RPMI7951 (cell line): ENCODE data around the gene UGT1A10. TPM values are rescaled to one million over a fixed set of nuclear protein-coding genes. Genes with fewer than 3 reads are reported as not detected.
A peak's percentile ranks its signal among the peaks of the same experiment; 100 is the strongest.
"Not testable (repeated sequence)": the region's sequence is repeated elsewhere in the genome, so short reads cannot be mapped to it uniquely, and the experiment has no call there.

ENCODE experiments used
- DNase-seq: peaks from one replicate; pipeline ENCODE4 v3.0.0-alpha.2; 2012; ENCODE audit warnings: low read depth
- total RNA-seq: library from RNA; depleted of rRNA; stranded (reverse); fragments of >200 nt; shearing (Covaris generic); gene quantifications from 2 replicates; pipeline ENCODE4 v1.2.3, GENCODE V29; 2014

UGT1A10 gene
- total RNA-seq, 1 experiment from 2014 or later: not detected

DNA sequence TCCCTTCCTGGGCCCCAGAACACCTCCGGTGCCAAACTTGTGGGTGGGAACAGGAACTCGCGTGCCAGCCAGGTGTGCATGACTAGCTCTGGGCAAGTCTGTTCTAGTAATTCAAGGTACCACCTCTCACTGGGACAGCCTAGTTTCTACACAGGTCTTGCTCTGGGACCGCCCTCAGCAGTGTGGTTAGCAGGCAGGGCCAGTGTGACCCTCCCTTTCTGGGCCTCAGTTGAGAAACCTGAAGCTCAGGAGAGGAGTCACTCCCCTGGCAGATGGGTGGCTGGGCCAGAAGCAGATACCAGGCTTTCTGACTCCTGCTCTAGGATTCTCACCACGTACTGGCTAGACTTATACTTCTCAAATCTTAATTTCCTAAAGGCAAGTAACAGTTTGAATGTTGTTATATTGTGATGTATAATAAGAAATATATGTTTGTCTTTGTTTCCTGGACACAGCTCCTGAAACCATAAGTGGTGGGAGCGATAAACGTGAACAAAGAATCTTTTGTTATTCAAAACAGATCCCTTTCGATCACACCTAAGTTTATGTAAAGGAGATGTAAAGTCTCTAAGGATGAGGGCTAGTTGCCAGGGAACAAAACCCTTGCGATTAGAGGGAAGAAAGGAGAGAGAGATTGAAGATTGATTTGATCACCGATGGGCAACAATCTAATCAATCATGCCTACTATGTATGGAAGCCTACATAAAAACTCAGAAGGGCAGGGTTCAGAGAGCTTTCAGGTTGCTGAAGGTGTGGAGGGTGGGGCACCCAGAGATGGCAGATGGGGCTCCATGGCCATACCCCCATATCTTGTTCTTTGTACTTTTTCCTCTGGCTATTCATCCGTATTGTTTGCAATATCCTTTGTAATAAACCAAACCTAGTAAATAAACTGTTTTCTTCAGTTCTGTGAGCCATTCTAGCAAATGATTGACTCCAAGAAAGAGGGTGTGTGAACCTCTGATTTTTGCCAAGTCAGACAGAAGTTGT is 55.5 kb downstream of the UGT1A10 start:
- no peak for DNase-seq

DNA sequence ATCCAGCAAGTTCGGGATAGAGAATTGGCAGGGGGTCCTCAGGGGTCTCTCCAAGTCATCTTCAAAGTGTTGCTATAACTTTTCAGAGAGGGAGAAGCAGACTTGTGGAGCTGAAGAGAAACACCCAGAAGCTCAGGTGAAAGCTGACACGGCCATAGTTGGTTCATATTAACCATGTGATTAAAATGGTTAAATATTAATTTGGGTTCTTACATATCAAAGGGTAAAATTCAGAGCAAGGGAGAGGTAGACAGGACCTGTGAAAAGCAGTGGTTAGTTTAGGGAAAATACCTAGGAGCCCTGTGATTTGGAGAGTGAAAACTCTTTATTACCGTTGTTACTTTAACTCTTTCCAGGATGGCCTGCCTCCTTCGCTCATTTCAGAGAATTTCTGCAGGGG is 56.4 kb downstream of the UGT1A10 start, which contains the start of gene UGT1A6:
Gene UGT1A6 (plus strand): TSS at position 243 of the 400 bp plus-strand sequence. CDS start 115 bp downstream, at position 358.
- DNase-seq: no peak

DNA sequence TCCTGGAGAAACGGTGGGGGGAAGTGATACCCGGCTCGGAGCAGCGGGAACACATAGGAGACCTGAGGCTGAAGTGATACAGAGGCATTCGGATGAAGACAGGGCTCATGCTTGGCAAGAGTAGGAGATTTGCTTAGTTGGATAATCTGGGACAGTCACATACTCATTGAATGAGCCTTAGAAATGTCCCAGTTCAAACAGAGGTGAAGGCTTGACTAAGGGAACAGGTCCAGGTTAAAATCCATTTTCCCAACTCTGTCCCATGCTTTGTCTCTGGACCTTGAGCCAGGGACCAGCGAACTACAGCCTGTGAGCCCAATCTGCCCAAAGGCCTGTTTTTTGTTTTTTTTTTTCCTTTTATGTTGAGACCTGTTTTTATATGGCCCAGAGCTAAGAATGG is 57.7 kb downstream of the UGT1A10 start:
- no peak for DNase-seq

DNA sequence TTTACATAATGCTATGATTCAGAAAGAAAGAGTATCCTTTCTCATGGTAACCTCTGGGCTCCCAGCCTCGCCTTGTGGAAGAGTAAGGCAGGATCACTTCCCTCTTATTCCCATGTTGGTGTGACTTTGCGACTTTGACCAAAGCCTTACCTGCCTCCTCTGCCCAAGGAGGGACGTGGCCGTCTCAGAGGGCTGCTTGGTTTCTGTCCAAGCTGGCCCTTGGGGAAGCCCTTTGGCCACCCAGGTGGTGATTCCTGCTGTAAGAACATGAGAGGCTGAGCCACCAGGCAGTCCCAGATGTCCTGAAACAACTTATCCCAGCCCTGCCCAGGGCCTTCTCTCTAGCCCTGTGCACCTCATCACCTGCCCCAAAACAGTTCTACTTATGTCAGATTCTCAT is 62.5 kb downstream of the UGT1A10 start:
- no peak for DNase-seq

DNA sequence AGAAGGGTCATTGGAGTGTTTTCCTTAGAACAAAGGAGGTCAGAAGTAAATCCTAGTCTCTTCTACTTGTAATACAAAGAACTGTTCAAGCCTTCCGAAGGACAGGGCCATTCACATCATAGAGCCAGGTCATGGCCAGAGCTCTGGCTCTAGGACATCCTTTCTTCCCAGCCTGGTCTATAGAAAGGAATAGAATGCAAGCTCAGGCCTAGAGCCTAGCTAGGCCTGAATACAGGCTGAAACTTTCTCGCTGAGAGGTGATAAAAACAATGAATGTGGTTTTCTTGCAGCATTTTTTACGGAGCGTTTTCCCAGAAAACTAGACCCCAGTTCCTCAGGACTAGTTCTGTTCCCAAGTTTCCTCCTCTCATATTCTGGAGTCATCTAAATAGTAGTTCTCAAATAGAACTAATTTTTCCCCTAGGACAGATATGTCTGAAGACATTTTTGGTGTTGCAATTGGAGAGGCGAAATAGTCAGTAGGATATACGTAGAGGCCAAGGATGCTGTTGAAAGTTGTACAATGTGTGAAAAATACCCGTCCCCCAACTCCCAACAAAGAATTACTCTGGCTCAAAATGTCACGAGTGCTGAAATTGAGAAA is 63.3 kb downstream of the UGT1A10 start:
- DNase-seq: no peak

DNA sequence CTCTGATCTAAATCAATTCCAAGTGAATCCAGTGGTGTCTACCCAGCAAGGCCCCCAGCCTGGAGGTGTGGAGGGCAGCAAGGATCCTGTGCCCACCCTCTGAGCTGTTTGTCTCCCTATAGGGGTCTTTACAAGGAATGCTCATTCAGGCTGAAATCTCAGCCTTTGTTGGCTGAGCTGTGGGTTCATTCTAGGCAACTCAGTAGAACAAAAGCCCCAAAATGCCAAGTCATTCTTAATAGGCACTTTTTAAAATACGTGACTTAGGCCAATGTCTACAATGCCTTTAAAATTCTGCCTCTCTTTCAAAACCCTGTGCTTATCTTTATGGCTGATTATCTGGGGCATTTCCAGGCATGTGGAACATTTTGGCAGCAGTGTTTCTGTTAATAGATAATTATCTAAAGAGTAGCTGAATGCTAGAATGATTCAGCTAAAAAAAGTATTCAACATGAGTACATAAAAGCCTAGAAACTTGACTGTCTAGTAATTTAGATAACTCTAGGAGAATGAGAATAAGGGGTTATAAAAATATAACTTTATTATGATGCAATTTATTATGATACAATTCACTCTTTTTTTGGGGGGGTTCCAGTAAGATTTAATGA is 63.9 kb downstream of the UGT1A10 start:
- DNase-seq: peak; percentile 81

DNA sequence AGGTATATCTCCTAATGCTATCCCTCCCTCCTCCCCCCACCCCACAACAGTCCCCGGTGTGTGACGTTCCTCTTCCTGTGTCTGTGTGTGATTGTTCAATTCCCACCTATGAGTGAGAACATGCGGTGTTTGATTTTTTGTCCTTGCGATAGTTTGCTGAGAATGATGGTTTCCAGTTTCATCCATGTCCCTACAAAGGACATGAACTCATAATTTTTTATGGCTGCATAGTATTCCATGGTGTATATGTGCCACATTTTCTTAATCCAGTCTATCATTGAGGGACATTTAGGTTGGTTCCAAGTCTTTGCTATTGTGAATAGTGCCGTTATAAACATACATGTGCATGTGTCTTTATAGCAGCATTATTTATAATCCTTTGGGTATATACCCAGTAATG is 64.6 kb downstream of the UGT1A10 start:
- not testable (repeated sequence) for DNase-seq

DNA sequence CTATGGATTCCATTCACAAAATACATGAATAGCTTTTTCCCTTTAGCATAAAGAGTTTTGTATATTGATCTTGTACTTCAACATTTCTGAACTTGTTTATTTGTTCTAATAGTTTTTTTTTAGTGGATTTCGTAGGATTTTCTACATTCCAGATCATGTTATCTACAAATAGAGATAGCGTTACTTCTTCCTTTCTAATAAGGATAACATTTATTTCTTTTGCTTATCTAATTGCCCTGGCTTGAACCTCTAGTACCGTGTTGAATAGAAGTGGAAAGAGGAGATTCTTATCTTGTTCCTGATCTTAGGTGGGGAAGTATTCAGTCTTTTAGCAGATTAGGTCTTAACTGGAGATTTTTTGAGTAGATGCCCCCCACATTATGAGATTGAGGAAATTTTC is 66.0 kb downstream of the UGT1A10 start:
- DNase-seq: no peak

DNA sequence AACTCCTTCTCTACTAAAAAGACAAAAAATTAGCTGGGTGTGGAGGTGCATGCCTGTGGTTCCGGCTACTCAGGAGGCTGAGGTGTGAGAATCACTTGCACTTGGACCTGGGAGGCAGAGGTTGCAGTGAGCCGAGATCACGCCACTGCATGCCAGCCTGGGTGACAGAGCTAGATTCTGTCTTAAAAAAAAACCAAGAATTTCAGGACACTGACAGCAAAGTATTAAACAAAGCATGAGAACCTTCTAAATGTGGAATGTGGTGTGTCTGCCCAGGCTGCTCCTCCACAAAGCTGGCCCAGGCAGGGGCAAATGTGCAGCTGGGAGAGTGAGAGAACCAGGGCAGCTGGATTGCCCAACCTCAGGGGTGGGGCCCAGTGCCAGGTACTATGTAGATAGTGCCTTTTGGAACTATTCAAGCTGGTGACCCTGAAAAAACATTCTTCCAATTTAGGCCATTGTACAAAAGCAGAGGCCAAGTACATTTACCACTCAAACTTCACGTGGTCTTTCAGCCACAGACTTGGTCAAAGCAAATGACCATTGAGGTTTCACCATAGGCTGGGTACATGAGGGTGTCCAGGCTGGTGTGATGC is 69.8 kb downstream of the UGT1A10 start:
- DNase-seq: peak; percentile 49

DNA sequence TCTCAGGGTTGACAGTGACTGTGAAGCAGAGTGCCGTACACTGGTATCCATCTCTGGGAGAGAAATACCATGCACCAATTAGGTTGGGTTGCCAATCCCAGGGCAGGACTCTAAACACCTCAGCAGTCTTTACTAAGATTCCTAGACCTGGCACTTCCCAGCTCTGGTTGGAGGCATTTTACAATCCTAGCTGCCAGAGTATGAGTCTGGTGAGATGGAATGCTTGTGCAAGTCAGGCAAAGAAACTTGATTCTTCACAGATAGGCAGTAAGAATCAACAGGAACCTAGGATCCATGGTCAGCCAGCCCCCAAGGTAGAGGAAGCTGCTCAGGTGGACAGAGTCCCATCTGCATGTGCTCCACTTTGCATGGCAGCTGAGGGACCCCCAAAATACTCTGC is 70.5 kb downstream of the UGT1A10 start:
- peak; percentile 50 for DNase-seq

DNA sequence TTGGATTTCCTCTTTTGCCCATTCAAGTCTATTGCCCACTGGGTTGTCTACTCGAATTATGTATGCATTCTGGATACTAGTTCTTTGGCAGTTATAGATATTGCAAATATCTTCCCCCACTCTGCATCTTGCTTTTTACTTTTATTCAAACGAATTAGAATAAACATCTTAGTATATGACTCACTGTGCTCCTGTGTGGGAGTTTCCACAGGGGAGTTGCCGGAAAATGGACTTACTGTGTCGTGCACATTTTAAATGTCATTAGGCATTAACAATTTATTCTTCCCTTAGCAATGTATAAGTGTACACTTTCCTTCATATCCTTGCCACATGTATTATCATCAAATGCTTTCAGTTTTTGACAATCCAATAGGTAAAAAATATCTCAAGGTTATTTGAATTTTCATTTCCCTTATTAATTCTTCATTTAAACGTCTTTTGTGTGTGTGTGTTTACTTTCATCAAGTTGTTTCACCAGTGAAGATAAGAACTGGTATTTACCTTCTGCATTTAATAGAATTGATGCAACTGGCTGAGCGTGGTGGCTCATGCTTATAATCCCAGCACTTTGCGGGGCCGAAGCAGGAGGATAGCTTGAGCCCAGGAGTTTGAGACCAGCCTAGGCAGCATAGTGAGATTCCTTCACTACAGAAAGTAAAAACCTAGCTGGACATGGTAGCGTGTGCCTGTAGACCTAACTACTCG is 71.8 kb downstream of the UGT1A10 start:
- peak; percentile 50 for DNase-seq

DNA sequence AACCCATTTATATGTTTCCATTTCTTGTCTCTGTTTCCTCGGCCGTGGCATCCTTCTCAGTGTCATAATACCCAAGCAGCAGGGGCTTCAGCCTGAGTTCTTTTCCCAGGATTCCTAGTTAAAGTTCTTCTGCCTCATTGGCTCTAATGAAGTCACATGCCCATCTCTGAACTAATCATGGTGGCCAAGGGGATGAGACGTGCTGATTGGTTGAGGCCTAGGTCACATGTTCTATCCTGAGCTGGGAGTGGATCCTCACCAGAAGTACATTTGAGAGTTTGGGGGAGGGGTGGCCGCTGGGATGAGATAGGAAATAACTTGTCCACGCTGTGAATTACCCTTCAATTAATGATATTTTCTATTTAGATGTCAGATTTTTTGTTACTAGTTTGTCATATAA is 72.7 kb downstream of the UGT1A10 start:
- peak; percentile 36 for DNase-seq

DNA sequence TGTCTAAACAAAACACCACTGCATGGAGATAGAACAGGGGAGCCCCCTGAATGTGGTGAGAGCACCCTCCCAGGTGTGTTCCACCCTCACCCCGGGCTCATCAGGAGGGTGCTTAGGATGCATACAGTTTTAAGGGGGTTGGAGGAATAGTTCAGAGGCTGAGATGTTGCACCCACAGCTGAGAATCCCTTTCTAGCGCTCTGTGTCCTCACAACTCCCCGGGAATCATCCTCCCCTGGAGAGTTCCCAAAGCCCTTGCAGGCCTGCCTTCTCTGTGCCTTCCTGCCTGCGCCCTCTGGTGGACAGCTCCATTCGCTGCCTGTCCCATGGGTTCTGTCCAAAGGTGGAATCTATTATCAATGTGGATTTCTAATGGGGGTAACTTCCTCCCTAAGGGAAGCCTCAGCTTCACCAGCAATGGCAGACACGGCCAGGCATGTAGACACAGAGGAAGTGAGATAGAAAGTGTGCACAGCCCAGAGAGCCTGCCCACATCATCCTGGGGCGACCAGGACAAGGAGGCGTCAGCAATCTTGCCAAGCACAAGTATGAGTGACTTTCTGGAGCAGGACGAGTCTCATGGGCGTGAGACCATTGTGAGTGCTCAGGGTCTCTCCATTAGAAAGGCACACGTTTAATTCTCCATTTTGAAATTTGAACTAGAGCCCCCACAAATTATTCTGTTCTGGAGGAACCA is 75.2 kb downstream of the UGT1A10 start:
- DNase-seq: peak; percentile 79

DNA sequence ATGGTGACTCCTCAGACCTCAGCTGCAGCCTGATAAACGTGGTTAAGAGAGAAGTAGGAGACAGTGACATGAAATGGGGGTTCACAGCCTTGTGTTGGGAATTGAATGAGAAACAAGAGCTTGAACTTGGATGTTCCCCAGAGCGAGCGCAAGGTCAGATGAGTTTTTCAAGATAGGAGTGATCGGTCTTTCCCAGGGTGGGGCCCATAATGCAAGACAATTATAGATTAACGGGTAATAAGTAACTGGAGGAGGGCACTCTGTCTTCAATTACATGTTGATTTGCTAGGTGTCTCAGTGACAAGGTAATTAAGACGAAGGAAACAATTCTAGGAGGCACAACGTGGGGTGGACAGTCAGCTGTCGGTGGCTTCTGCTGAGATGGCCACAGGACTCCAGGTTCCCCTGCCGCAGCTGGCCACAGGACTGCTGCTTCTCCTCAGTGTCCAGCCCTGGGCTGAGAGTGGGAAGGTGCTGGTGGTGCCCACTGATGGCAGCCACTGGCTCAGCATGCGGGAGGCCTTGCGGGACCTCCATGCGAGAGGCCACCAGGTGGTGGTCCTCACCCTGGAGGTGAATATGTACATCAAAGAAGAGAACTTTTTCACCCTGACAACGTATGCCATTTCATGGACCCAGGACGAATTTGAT is 76.5 kb downstream of the UGT1A10 start, which contains the start of gene UGT1A5:
Gene UGT1A5 (plus strand): TSS at position 297 of the 651 bp plus-strand sequence. CDS start 85 bp downstream, at position 382.
- no peak for DNase-seq

DNA sequence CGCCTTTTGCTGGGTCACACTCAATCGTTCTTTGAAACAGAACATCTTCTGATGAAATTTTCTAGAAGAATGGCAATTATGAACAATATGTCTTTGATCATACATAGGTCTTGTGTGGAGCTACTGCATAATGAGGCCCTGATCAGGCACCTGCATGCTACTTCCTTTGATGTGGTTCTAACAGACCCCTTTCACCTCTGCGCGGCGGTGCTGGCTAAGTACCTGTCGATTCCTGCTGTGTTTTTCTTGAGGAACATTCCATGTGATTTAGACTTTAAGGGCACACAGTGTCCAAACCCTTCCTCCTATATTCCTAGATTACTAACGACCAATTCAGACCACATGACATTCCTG is 77.0 kb downstream of the UGT1A10 start:
- DNase-seq: no peak

DNA sequence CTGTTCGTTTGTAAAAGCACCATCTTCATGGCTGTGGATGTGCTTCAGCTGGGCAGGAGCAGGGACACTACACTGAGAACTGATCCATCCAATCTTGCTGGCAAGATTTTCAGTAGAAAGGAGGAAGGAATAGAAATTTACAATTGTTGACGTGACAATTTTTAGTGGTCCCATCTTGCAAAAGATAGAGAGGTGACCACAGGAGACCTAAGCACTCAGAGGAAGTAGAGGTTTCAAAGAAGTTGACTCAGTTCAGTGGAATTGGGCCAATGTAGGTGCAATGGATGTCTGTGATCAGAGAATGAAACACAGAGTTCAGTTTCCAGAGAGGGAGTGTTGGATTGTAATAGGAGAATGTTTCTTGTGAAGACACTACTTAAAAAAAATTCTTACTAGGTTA is 77.9 kb downstream of the UGT1A10 start:
- peak; percentile 66 for DNase-seq

DNA sequence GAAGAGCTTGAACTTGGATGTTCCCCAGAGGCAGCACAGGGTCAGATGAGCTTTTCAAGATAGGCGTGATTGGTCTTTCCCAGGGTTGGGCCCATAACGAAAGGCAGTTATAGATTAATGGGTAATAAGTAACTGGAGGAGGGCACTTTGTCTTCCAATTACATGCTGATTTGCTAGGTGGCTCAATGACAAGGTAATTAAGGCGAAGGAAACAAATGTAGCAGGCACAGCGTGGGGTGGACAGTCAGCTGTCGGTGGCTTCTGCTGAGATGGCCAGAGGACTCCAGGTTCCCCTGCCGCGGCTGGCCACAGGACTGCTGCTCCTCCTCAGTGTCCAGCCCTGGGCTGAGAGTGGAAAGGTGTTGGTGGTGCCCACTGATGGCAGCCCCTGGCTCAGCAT is 82.3 kb downstream of the UGT1A10 start, which contains the start of gene UGT1A4:
Gene UGT1A4 (plus strand): TSS at position 185 of the 400 bp plus-strand sequence. CDS start 85 bp downstream, at position 270.
- no peak for DNase-seq

DNA sequence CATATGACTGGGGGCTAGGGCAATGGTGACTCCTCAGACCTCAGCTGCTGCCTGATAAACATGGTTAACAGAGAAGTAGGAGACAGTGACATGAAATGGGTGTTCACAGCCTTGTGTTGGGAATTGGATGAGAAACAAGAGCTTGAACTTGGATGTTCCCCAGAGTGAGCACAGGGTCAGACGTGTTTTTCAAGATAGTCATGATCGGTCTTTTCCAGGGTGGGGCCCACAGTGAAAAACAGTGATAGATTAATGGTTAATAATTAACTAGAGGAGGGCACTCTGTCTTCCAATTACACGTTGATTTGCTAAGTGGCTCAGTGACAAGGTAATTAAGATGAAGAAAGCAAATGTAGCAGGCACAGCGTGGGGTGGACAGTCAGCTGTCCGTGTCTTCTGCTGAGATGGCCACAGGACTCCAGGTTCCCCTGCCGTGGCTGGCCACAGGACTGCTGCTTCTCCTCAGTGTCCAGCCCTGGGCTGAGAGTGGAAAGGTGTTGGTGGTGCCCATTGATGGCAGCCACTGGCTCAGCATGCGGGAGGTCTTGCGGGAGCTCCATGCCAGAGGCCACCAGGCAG is 92.6 kb downstream of the UGT1A10 start, which contains the start of gene UGT1A3:
Gene UGT1A3 (plus strand): TSS at position 320 of the 579 bp plus-strand sequence. CDS start 85 bp downstream, at position 405.
- no peak for DNase-seq

DNA sequence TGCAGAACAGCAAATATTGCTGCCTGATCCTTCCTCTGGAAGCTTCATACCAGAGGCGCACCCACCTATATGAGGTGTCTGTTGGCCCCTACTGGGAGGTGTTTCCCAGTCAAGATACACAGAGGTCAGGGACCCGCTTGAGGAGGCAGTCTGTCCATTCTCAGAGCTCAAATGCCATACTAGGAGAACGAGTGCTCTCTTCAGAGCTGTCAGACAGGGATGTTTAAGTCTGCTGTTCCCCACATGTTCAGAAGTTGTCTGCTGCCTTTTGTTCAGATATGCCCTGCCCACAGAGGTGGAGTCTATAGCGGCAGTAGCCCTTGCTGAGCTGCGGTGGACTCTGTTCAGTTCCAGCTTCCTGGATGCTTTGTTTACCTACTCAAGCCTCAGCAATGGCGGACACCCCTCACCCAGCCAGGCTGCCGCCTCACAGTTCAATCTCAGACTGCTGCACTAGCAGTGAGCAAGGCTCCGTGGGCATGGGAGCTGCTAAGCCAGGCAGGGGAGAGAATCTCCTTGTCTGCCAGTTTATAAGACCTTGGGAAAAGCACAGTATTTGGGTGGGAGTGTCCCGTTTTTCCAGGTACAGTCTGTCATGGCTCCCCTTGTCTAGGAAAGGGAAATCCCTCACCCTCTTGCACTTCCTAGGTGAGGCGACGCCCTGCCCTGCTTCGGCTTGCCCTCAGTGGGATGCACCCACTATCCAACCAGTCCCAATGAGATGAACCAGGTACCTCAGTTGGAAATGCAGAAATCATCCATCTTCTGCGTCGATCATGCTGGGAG is 100.8 kb downstream of the UGT1A10 start:
- DNase-seq: peak; percentile 8
